Hepatocyte (in vitro differentiated cells): ENCODE results near the gene SLC15A4. TPM values are rescaled to one million over a fixed set of nuclear protein-coding genes. Genes with fewer than 3 reads are reported as not detected.

Experiments
- DNase-seq: peaks from one replicate; pipeline ENCODE4 v3.0.0-alpha.2; 2016; ENCODE audit warnings: low spot score
- H2AFZ ChIP-seq: fragments of 200-600 bp; sonication (generic); 2 replicates; pipeline ENCODE4 v1.6.0; 2016; ENCODE audit warnings: antibody characterized with exemption, mild to moderate bottlenecking
- H3K27ac ChIP-seq: fragments of 200-600 bp; sonication (generic); 2 replicates; pipeline ENCODE4 v1.5.1; 2016; ENCODE audit warnings: mild to moderate bottlenecking
- H3K27me3 ChIP-seq: fragments of 200-600 bp; sonication (generic); 2 replicates; pipeline ENCODE4 v1.6.1; 2016
- H3K36me3 ChIP-seq: fragments of 200-600 bp; sonication (generic); replicated peaks from 2 replicates; pipeline ENCODE4 v1.5.1; 2016; ENCODE audit warnings: low read depth; ENCODE audit not compliant: insufficient read depth
- H3K4me1 ChIP-seq: fragments of 200-600 bp; sonication (generic); 2 replicates; pipeline ENCODE4 v1.5.1; 2016; ENCODE audit warnings: mild to moderate bottlenecking, moderate library complexity; ENCODE audit not compliant: insufficient read depth
- H3K4me2 ChIP-seq: fragments of 200-600 bp; sonication (generic); 2 replicates; pipeline ENCODE4 v1.6.0; 2016
- H3K4me3 ChIP-seq: fragments of 200-600 bp; sonication (generic); 2 replicates; pipeline ENCODE4 v1.5.1; 2016; ENCODE audit warnings: mild to moderate bottlenecking
- H3K79me2 ChIP-seq: fragments of 200-600 bp; sonication (generic); 2 replicates; pipeline ENCODE4 v1.6.0; 2017; ENCODE audit warnings: mild to moderate bottlenecking
- H3K9me2 ChIP-seq: fragments of 200-600 bp; sonication (generic); replicated peaks from 2 replicates; pipeline ENCODE4 v1.6.0; 2017; ENCODE audit warnings: mild to moderate bottlenecking; ENCODE audit not compliant: insufficient read depth
- H3K9me3 ChIP-seq: fragments of 200-600 bp; sonication (generic); 2 replicates; pipeline ENCODE4 v1.5.1; 2016; ENCODE audit warnings: low read depth, mild to moderate bottlenecking
- H4K20me1 ChIP-seq: fragments of 200-600 bp; sonication (generic); 2 replicates; pipeline ENCODE4 v1.6.0; 2016; ENCODE audit warnings: mild to moderate bottlenecking; ENCODE audit not compliant: insufficient read depth, poor library complexity, severe bottlenecking
- CTCF ChIP-seq: fragments of 200-600 bp; sonication (generic); IDR thresholded peaks from 2 replicates; pipeline ENCODE4 v1.5.1; 2016; ENCODE audit warnings: antibody characterized with exemption, mild to moderate bottlenecking; ENCODE audit not compliant: poor library complexity
- EZH2 ChIP-seq: fragments of 200-600 bp; sonication (generic); IDR thresholded peaks from 2 replicates; pipeline ENCODE4 v1.6.1; 2016; ENCODE audit warnings: antibody characterized with exemption, mild to moderate bottlenecking, borderline replicate concordance
- EZH2phosphoT487 ChIP-seq: fragments of 200-600 bp; sonication (generic); IDR thresholded peaks from one replicate; pipeline ENCODE4 v1.6.1; 2018; ENCODE audit warnings: antibody characterized with exemption, mild to moderate bottlenecking, low read depth, moderate library complexity; ENCODE audit not compliant: unreplicated experiment, severe bottlenecking
- WGBS: methylation state at CpG from one replicate; pipeline ENCODE4 v1.1.6; 2016; ENCODE audit warnings: low lambda C conversion rate; ENCODE audit errors: missing lambda C conversion rate; 5-methylcytosine and 5-hydroxymethylcytosine counted together
- polyA plus RNA-seq: library from polyadenylated mRNA; unstranded; fragments of >200 nt; fragmentation: Nextera tagmentation; extraction: Ambion mirVana; gene quantifications from 2 replicates; pipeline ENCODE4 v1.2.1, GENCODE V29; 2016
- total RNA-seq: library from RNA; depleted of rRNA; stranded (reverse); fragments of >200 nt; gene quantifications from 2 replicates; pipeline ENCODE4 v1.2.3, GENCODE V29; 2014

Gene SLC15A4
- total and polyA plus RNA-seq, 2 experiments from 2014 or later, result 33.6 to 48.5 TPM

GRCh38 chr12:128830505-128830893, 6.7 kb upstream of the SLC15A4 start:
- Histone ChIP-seq H4K20me1 (no peaks in the 10 kb centered on the region), H2AFZ (no peak overlapping the region), H3K4me2 (no peak overlapping the region), H3K36me3 (no peaks in the 10 kb centered on the region), H3K4me3 (no peak overlapping the region), H3K79me2 (no peaks in the 10 kb centered on the region), H3K27me3 (no peaks in the 10 kb centered on the region), H3K9me2 (no peaks in the 10 kb centered on the region), H3K9me3 (no peaks in the 10 kb centered on the region), H3K4me1 (no peaks in the 10 kb centered on the region), H3K27ac (no peak overlapping the region)
- DNase-seq, result no peak
- WGBS, result 92% methylated on average over 7 of the region's 7 CpGs
- no peak for TF ChIP-seq CTCF
- no peak for TF ChIP-seq EZH2
- no peak for TF ChIP-seq EZH2phosphoT487

- no peak for DNase-seq
- no peaks in the 10 kb centered on the region for H3K9me2 ChIP-seq
- no peaks in the 10 kb centered on the region for H3K79me2 ChIP-seq
Observed at GRCh38 chr12:128829861-128830504, 6.2 kb upstream of the SLC15A4 start.

GRCh38 chr12:128827724-128828123, 4.0 kb upstream of the SLC15A4 start:
- H4K20me1 ChIP-seq, result peaks cover 4% of the 10 kb centered on the region
- no peak overlapping the region for H3K4me3 ChIP-seq
- no peak overlapping the region for H3K27ac ChIP-seq

More at GRCh38 chr12:128829861-128830504, 6.2 kb upstream of the SLC15A4 start:
- Histone ChIP-seq H4K20me1 (no peaks in the 10 kb centered on the region), H3K4me1 (no peaks in the 10 kb centered on the region), H2AFZ (no peak overlapping the region), H3K4me2 (no peak overlapping the region), H3K4me3 (no peak overlapping the region), H3K36me3 (no peaks in the 10 kb centered on the region), H3K27ac (no peak overlapping the region), H3K9me3 (no peaks in the 10 kb centered on the region), H3K27me3 (no peaks in the 10 kb centered on the region)
- TF ChIP-seq EZH2 (no peak), EZH2phosphoT487 (no peak), CTCF (no peak)
- 92% methylated on average over 8 of the region's 8 CpGs for whole genome bisulfite sequencing

More at GRCh38 chr12:128827724-128828123, 4.0 kb upstream of the SLC15A4 start:
- Histone ChIP-seq H2AFZ (no peak overlapping the region), H3K4me2 (no peak overlapping the region), H3K9me3 (no peaks in the 10 kb centered on the region), H3K9me2 (no peaks in the 10 kb centered on the region), H3K79me2 (peaks cover 6% of the 10 kb centered on the region), H3K36me3 (no peaks in the 10 kb centered on the region), H3K4me1 (peaks cover 7% of the 10 kb centered on the region), H3K27me3 (no peaks in the 10 kb centered on the region)
- TF ChIP-seq EZH2 (no peak), CTCF (no peak), EZH2phosphoT487 (no peak)
- WGBS, result 96% methylated on average over 2 of the region's 2 CpGs
- DNase-seq, result no peak
